ENCODE data around the gene STK11. TPM values are rescaled to one million over a fixed set of nuclear protein-coding genes. Genes with fewer than 3 reads are reported as not detected.
"Not testable (repeated sequence)": the region's sequence is repeated elsewhere in the genome, so short reads cannot be mapped to it uniquely, and the experiment has no call there.

STK11 gene
- polyA plus RNA-seq, 4 donors, result 44.9 to 65.2 (median 55.9) TPM

DNA sequence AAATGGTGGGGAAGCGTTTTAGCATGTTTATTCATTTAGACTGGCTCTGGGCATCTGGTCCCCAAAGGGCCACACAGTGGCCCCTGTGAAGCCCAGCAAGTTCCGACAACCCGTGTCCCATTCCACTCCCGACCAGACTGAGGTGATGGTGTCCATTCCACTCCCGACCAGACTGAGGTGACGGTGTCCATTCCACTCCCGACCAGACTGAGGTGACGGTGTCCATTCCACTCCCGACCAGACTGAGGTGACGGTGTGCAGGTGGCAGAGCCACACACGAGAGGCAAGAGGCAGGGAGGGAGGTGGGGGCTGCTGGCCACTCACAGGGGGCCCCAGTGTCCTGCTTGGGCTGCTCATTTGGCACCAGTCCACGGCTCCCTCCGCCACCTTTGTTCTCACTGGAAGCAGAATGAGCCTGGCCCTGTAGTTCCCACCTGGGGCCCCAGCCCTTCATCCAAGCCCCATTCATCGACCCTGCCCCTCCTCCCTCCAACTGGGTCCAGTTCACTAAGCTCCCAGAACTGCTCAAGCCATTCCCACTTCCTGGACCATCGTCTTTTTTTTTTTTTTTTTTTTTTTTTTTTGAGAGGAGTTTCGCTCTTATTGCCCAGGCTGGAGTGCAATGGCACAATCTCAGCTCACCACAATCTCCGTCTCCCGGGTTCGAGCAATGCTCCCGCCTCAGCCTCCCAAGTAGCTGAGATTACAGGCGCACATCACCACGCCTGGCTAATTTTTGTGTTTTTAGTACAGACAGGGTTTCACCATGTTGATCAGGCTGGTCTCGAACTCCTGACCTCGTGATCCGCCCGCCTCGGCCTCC, 40.9 kb downstream of the STK11 start:
- not testable (repeated sequence) for DNase-seq (ENCODE audit: low read depth in 4 of 4, low spot score in 3 of 4)

DNA sequence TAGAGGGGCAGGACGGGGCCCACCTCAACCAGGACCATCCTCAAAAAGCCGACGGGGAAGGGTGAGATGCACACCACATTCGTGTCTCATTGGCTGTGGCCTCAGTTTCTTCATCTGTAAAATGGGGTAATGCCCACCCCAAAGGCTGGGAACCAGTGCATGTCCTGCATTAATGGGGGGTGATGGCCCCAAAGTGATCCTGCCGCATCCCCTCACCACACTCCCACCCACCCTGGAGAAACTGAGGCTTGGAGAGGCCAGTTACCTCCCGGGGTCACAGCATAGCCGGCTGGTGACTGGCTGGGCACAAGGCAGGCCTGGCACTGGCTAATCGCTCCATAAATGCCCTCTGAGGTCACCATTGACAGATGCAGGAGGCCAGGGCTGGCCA, 42.2 kb downstream of the STK11 start:
- DNase-seq (ENCODE audit: low read depth in 4 of 4, low spot score in 3 of 4), result no peak

DNA sequence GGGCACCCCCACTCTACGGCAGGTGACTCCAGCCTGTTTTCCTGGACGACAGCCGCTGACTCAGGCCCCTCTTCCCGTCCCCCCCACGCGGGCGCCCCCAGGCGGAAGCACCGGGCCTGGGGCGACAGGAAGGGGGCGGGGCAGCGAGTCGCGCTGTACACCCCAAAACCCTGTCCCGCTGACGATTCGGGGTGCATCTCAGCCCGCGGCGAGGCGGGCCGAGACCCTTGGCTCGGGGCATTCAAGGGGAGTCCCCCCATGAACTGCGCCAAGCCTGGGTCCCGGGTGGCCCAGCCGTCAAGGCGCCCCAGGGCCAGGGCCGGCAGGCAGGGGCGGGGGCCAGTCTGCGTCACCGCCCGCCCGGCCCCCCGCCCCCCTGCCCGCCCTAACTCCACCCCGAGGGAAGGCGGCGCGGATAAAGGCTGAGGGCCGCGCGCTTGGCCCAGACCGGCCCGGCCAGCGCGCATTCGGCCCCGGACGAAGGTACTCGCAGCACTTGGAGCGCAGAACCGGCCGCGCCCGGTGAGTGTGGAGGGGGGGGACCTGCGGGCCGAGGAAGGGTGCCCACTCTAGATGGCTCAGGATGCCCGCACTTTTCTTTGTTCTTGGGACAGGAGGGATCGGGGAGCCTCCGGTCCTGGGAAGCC, 42.7 kb downstream of the STK11 start, which contains the start of gene MIDN:
Gene MIDN (plus strand): TSS at position 445 of the 647 bp plus-strand sequence. CDS start 1,714 bp downstream, outside the sequence.
- no peak for DNase-seq (ENCODE audit: low read depth in 4 of 4, low spot score in 3 of 4)

DNA sequence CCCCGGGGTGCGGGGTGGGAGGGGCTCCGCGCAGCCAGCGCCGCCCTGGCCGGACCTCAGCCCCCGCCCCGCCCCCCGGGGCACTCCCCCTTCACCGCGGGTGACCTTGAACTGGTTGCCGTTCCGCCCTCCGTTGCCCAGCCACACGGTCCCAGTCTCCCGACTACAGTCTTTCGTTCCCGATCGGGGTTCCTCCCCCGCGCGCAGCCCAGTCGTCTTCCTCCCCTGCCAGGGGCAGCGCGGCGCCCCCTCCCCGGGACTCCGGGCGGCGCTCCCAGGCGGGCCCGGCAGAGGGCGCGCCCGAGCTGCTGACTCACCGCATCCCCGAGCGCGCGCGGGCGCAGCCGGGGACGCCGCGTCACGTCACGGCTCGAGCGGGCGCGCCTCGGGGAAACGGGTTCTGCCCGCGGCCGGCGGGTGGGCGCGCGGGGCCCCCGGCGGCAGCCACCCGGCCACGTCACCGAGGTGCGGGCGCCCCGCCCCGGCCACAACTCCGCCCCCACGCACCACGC, 43.3 kb downstream of the STK11 start:
- no peak for DNase-seq (ENCODE audit: low read depth in 4 of 4, low spot score in 3 of 4)

DNA sequence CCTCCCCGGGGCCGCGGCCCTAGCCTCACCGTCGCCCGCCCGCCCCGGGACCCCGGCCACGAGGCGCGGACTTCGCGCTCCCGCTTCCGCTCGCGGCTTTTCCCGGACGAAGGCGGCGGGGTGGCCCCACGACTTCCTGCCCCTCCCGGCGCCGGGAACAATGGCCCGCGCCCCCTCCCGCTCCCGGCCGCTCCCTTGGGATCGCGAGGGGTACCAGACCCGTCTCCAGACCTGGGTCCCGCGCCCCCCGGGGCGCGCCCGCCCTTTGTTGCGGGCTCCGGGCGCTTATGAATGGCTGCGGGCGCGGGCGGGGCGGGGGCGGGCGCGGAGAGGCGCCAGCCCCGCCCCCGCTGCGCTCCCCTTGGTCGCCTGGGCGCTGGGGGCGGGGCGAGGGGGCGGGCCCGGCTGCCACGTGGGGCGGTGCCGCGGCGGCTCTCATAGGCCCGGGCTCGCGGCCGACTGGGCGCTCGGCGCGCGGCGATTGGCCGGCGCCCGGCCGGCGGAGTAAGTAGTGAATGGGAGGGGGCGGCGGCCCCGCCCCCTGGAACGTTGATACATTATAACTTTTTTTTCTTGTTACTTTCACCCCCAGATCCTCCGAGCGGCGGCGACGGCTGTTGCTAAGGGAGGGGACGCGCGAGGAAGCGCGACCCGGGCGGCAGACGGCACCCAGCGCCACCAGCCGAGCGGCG, 43.9 kb downstream of the STK11 start:
- peak; percentile 92 to 94 (median 93) for DNase-seq (ENCODE audit: low read depth in 4 of 4, low spot score in 3 of 4)

DNA sequence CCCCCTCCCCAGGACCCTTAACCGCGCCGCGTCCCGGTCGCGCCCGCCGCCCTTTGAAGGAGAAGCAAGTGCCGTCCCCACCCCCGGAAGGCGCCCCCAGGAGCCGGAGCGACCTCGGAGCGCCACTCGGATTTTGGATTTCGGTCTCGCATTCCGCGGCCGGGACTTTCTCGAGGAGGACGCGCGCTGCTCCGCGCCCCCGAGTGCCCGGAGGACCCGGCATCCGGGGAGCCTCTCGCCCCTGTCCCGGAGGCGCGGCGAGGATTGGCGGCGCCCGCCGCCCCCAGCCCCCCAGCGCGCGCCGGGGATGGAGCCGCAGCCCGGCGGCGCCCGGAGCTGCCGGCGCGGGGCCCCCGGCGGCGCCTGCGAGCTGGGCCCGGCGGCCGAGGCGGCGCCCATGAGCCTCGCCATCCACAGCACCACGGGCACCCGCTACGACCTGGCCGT, 44.4 kb downstream of the STK11 start:
- DNase-seq (ENCODE audit: low read depth in 4 of 4, low spot score in 3 of 4), result no peak

DNA sequence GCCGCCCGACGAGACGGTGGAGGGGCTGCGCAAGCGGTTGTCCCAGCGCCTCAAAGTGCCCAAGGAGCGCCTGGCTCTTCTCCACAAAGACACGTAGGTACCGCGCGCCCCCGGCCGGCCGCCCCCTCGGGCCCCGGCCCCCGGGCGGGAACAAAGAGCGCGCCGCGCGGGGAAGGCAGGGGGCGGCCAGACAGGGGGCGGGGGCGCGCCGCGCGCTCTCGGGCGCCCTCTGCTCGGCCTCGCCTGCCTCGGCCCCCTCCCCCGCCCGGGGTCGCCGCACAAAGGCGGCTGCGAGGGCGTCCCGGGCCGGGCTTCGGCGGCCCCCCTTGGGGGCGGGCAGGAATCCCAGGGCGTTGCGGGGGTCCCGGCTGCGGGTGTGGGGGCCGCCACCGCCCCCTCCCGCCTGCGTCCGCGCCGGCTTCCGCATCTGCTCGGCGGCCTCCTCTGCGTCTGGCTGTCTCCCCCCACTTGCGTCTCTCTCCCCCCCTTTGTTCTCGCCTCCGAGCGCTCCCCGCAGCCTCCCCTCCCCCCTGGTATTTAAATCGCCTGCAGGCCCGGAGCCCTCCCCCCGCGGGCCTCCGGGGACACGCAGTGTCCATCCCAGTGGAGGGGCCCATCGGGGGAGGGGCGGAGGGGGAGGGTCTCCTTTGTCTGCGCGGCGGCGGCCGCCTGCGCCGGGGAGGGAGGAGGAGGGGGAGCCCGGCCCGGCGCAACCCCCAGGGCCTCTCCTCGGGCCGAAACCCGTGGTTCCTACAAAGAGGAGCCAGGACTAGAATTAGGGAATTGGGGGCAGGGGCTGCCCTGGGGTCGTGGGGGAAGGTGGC, 45.1 kb downstream of the STK11 start:
- no peak for DNase-seq (ENCODE audit: low read depth in 4 of 4, low spot score in 3 of 4)

DNA sequence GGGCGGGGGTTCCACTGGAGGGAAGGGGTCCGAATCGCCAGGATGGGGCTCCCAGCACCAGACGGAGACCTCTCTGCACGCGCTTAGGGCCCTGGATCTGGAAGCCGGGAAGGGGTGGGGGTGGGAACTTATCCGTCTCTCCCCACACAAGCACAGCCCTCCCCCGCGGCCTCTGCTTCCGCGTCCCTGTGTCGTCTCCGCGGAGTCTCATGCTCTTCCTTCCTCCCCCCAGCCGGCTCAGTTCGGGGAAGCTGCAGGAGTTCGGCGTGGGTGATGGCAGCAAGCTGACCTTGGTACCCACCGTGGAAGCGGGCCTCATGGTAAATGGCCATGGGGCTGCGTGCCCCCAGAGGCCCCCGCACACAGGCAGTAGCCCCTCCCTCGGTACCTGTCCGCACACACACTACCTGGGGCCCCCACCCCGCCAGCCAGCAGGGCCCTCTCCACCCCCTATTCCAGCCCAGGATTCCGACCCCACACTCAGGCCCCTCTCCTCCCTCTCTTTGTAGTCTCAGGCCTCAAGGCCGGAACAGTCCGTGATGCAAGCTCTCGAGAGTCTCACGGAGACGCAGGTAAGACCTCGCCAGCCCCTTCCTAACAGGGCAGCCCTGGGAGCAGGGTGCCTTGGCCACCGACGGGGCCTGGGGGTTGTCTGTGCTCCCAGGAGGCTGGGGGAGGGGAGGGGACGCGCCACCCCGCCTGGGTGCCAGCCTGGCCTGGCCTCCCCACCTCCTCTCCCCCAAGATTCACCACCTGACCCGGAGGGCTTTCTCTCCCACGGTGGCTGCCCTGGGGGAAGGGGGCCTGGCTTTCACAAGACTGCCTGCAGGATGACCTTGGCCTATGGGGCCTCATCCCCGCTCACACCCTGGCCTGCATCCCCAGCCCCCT, 46.0 kb downstream of the STK11 start:
- DNase-seq (ENCODE audit: low read depth in 4 of 4, low spot score in 3 of 4), result no peak

DNA sequence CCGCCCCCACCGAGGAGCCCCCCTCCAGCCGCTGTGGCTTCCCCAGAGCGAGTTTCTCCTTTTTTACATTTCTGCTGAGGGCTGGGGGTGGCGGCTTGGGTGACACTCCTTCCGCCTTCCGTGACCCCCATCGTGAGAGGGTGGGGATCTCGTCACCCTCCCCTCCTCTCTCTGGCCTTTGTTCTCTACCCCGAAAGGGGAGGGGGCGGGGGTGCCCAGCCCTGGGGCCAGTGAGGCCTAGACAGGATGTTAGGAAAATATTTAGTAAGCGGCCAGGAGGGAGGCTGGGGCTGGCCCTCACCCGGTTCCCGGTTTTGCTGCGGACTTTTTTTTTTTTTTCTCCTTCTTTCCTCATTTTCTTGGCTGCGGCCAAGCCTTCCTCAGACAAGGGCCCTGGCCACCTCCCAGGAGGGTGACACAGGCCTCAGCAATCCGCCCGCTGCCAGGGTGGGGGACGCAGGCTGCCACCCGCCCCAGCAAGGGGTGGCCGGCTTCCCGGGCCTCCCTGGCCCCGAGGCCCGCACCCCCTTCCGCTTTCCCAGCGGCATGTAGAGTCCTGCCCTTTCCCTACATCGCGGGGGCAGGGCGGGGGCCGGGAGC, 46.7 kb downstream of the STK11 start:
- DNase-seq (ENCODE audit: low read depth in 4 of 4, low spot score in 3 of 4), result no peak

DNA sequence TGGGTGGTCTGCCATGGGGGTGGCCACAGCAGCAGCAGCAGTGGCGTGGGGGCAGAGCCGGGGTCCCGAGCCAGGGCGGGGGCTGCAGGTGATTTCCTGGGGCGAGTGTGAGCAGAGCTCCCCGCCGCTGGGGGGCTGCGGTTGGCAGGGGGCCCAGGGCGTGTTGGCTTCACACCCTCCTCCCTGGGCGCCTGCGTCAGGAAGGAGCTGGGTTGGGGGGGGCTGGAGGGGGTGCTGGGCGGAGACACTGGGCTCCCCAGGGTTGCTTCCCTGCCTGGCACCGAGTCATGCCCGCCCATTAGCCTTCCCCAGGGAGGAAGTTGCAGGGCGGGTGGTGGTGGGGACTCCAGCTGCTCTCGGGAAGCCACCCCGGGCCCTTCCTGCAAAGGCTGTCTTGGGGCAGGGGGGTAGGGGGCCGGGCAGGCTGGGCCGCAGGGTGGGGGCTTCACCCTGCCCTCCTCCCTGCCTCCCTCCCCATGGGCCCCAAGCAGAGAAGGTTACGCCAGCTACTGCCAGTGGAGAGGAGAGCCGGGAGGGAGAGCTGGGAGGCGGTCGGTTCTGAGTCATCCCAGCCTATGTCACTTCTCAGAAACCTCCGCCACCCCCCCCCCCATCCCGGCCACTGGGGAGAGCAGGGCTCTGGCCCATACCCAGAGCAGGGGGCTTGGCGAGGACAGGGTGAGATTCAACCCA, 47.4 kb downstream of the STK11 start:
- DNase-seq (ENCODE audit: low read depth in 4 of 4, low spot score in 3 of 4), result no peak

DNA sequence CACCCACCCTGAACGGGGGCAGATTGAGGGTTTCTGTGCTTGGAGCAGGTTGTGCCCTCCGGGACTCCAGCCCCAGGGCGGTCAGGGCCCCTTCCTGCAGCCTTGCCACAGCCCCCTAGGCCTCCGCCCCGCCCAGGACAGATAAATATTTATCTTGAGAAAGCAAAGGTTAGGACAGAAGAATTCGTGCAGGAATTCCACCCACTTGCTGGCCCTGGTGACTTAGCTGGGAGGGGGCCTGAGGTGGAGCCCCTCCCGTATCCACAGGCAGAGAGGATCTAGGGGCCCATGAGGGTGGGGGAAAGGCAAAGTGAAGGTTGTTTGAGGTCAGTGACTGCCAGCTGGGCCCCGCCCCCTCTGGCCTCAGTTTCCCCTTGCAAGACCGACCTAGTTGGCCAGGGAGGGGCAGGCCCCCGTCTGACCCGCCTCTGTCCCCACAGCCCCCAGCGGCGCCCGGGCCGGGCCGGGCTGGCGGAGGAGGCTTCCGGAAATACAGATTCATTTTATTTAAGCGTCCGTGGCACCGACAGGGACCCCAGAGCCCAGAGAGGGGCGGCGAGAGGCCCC, 48.0 kb downstream of the STK11 start:
- no peak for DNase-seq (ENCODE audit: low read depth in 4 of 4, low spot score in 3 of 4)

DNA sequence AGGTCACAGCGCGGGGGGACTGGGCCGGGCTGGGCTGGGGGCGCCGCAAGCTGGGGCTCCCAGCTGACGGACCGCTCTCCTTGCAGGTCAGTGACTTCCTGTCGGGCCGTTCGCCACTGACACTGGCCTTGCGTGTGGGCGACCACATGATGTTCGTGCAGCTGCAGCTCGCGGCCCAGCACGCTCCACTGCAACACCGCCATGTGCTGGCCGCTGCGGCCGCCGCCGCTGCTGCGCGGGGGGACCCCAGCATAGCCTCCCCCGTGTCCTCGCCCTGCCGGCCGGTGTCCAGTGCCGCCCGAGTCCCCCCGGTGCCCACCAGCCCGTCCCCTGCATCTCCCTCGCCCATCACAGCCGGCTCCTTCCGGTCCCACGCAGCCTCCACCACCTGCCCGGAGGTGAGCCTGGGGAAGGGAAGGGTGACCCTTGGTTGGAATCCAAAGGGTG, 48.5 kb downstream of the STK11 start:
- DNase-seq (ENCODE audit: low read depth in 4 of 4, low spot score in 3 of 4), result no peak

DNA sequence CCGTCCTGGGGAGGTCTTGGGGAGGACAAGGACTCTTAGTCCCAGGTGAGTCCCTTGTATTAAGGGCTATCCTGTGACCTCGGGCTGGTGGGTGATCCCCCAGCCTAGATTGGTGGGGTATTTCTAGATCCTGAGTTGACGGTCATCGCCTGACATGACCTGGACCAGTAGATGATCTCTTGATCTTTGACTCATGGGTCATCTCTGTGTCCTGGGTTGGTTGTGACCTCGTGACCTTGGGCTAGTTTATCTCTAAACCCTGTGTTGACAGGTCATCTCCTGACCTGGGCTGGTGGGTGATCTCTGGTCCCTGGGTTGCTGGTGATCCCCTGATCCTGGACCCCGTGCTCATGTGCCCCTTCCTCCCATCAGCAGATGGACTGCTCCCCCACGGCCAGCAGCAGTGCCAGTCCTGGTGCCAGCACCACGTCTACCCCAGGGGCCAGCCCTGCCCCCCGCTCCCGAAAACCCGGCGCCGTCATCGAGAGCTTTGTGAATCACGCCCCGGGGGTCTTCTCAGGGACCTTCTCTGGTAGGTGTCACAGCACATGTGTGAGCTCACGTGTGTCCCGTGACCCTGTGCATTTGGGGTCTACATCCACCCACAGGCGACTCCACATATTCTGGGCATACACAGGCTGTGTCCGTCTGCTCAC, 49.1 kb downstream of the STK11 start:
- DNase-seq (ENCODE audit: low read depth in 4 of 4, low spot score in 3 of 4), result no peak

DNA sequence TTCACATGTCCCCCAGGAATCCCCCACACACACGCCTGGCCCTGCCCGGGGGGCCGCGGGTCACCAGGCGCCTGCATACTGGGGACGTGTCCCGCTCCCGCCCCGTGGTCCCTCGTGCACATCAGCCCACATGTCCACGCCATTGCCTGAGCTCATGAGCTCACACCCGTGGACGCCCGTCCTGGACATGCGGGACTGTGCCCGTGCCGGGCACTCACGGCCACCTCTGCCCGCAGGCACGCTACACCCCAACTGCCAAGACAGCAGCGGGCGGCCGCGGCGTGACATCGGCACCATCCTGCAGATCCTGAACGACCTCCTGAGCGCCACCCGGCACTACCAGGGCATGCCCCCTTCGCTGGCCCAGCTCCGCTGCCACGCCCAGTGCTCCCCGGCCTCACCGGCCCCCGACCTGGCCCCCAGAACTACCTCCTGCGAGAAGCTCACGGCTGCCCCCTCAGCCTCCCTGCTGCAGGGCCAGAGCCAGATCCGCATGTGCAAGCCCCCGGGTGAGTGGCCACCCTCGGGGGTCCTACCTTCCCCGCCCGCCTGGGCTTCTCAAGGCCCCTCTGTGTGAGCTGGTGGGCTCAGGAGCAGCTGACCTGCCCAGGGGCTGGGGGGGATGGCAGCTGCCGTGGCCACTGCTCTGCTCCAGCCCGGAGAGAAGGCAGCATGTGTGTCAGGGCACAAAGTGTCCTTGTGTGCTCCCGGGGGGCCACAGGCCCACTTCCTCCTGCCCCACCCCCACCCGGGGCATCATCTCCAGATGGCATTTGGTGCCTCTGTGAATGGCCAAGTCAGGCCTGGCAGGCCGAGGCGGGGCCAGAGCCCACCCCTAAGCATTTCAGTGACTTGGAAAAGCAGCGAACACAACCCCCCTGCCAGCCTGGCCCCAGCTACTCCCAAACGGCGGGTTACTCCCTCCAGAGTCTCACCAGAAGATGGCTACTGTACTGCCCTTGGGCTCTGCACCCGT, 49.9 kb downstream of the STK11 start:
- DNase-seq (ENCODE audit: low read depth in 4 of 4, low spot score in 3 of 4), result no peak

DNA sequence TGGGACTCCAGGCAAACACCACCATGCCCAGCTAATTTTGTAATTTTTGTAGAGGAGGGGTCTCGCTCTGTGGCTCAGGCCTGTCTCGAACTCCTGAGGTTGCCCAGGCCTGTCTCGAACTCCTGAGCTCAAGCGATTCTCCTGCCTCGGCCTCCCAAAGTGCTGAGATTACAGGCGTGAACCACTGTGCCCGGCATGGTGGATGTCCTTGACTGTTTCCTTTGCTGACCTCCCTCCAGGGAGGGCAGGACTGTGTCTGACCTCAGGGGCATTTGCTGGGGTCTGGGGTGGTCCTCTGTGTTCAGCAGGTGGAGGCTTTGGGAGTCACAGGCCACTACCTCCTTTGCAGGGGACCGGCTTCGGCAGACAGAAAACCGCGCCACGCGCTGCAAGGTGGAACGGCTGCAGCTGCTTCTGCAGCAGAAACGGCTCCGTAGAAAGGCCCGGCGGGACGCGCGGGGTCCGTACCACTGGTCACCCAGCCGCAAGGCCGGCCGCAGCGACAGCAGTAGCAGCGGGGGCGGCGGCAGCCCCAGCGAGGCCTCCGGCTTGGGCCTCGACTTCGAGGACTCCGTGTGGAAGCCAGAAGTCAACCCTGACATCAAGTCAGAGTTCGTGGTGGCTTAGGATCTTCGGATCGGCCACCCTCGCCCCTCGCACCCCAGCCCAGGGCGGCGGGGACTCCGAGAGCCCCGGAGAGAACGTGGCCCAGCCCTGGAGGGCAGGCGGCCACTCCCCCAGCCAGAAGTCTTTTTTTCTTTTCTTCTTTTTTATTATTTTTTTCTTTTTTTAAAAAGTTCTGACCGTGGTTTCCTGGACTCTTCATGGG, 51.3 kb downstream of the STK11 start:
- DNase-seq (ENCODE audit: low read depth in 4 of 4, low spot score in 3 of 4), result no peak

Measured in left renal pelvis (tissue), 4 donors.